ENCODE measurements around the gene PRDM16. TPM values are rescaled to one million over a fixed set of nuclear protein-coding genes. Genes with fewer than 3 reads are reported as not detected.

Gene PRDM16
- total RNA-seq, 1 experiment from 2014 or later: 1.6 TPM

GRCh38 chr1:3195966-3196515 is 127.0 kb downstream of the PRDM16 start:
- Mint-ChIP-seq H3K27me3 (ENCODE audit: low read depth) (no peaks in the 10 kb centered on the region; the same call in 1 of the 2 replicates), H3K4me3 (no peak overlapping the region), H3K4me1 (no peaks in the 10 kb centered on the region), H3K27ac (no peak overlapping the region), H3K36me3 (no peaks in the 10 kb centered on the region), H3K9me3 (peaks cover 7% of the 10 kb centered on the region; the same call in 1 of the 2 replicates)
- ChIA-PET CTCF (interaction anchor here (1.0 kb wide), 1 partner anchor 229 kb away, joined by 5 read pairs; no protein-coding TSS in a partner anchor), POLR2A (no interaction called here)
- no peak for TF ChIP-seq TEAD4 (CRISPR knock-in tag; IDR thresholded peaks at IDR 0.05)
- TF ChIP-seq OVOL2 (CRISPR knock-in tag; IDR thresholded peaks at IDR 0.05; ENCODE audit: borderline replicate concordance): no peak
- ATAC-seq (no peak), DNase-seq (ENCODE audit: low spot score) (no peak)

GRCh38 chr1:3196577-3197245 is 127.7 kb downstream of the PRDM16 start:
- TF ChIP-seq TEAD1 (CRISPR knock-in tag; IDR thresholded peaks at IDR 0.05) (no peak), ZNF425 (CRISPR knock-in tag; conservative IDR thresholded peaks at IDR 0.05) (no peak), AR (CRISPR knock-in tag; IDR thresholded peaks at IDR 0.05) (no peak), ESRRA (CRISPR knock-in tag; IDR thresholded peaks at IDR 0.05; ENCODE audit: borderline replicate concordance) (no peak), E2F1 (CRISPR knock-in tag; IDR thresholded peaks at IDR 0.05) (no peak), SOX15 (CRISPR knock-in tag; IDR thresholded peaks at IDR 0.05) (no peak), MLX (CRISPR knock-in tag; IDR thresholded peaks at IDR 0.05) (no peak), TEAD4 (CRISPR knock-in tag; IDR thresholded peaks at IDR 0.05) (no peak), ZNF121 (CRISPR knock-in tag; IDR thresholded peaks at IDR 0.05) (no peak), FOXP1 (CRISPR knock-in tag; IDR thresholded peaks at IDR 0.05; ENCODE audit: borderline replicate concordance) (no peak), HMGXB4 (CRISPR knock-in tag; IDR thresholded peaks at IDR 0.05) (no peak), NR2C2 (CRISPR knock-in tag; IDR thresholded peaks at IDR 0.05) (no peak)
- no peak for DNase-seq (ENCODE audit: low spot score)
- POLR2A ChIA-PET: no interaction called here
- CTCF ChIA-PET: no interaction called here
- H3K36me3 Mint-ChIP-seq: no peaks in the 10 kb centered on the region
- H3K4me1 Mint-ChIP-seq: no peaks in the 10 kb centered on the region
- no peak overlapping the region for H3K4me3 Mint-ChIP-seq
- H3K9me3 Mint-ChIP-seq: 0 out of 2 replicates have a peak, but pooled peaks cover under 1% of the 10 kb centered on the region
- no peak for ATAC-seq
- H3K27me3 Mint-ChIP-seq (ENCODE audit: low read depth): no peaks in the 10 kb centered on the region; the same call in 1 of the 2 replicates
- H3K27ac Mint-ChIP-seq: no peak overlapping the region
